ENCODE data around the gene ASB2.

DNA sequence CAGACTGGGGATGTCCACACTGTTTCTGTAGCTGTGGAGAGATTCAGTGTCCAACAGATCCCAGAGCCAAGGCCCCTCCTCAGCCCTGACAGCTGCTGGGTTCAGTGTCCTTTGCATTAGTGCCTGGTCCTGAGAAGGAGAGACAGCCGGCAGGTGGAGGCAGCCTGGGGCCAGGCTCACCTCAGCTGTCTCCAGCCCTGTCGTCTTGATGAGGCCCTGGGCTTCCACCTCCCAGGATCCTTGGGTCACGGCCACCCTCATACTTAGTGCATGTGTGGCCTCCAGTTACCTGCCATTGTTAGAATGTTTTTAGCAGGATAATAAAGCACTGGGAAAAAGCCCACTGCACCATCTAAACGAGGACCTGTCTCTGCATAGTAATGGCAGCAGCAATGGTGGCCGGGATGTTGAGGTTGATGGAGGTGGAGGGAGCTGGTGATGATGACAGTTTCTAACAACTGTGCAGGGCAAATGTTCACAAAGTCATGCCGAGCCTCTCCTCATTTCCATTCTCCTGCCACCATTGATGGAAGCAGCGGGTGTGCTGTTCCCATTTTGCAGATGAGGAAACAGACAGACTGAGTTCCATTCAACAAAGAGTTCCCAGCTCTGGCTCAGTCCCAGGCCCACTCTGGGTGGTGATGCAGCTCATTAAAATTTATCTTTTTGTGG is 17.7 kb downstream of the ASB2 start:
- TF ChIP-seq CTCF (IDR thresholded peaks at IDR 0.05; ENCODE audit: poor library complexity, severe bottlenecking): no peak
- TF ChIP-seq POLR2AphosphoS5 (IDR thresholded peaks at IDR 0.05): no peak
- no peak for TF ChIP-seq EZH2 (IDR thresholded peaks at IDR 0.05; ENCODE audit: borderline replicate concordance, insufficient read depth, low read length, poor library complexity, severe bottlenecking)
- no peak for TF ChIP-seq REST (IDR thresholded peaks at IDR 0.05; ENCODE audit: borderline replicate concordance)
- no peak for TF ChIP-seq TAF1 (IDR thresholded peaks at IDR 0.05; ENCODE audit: low read depth)
- no peak for TF ChIP-seq EP300 (conservative IDR thresholded peaks at IDR 0.05; ENCODE audit: poor library complexity, severe bottlenecking)
- no peak for TF ChIP-seq RAD21 (conservative IDR thresholded peaks at IDR 0.05)
- TF ChIP-seq SMC3 (conservative IDR thresholded peaks at IDR 0.05; ENCODE audit: poor library complexity): no peak
